Cardiac septum (tissue), 1 donor: ENCODE data around the gene ZNF207. TPM values are rescaled to one million over a fixed set of nuclear protein-coding genes. Genes with fewer than 3 reads are reported as not detected.
"Not testable (repeated sequence)": the region's sequence is repeated elsewhere in the genome, so short reads cannot be mapped to it uniquely, and the experiment has no call there.

Source experiments
- DNase-seq: peaks from one replicate; pipeline ENCODE4 v3.0.0-alpha.2; 2020; ENCODE audit warnings: low spot score
- intact Hi-C: fragments of 100-400 bp; cut with DNase I; formaldehyde crosslinking; loops from one replicate; pipeline ENCODE4 v1.14.0; 2022
- total RNA-seq: library from RNA; stranded (reverse); fragmentation: NEBNext Ultra II Directional; extraction: Animal tissue kit (Norgen Biotek cat#: 25700); gene quantifications from one replicate; pipeline ENCODE4 v1.2.1, GENCODE V29; 2021
- donor health status: DM: no; HTN: no; CAD: no.

ZNF207 gene
- total RNA-seq, 1 donor from 2014 or later, result 83.7 TPM

- intact Hi-C loops, result no loop called here
Observed at GRCh38 chr17:32331243-32332040, 18.5 kb upstream of the ZNF207 start.

GRCh38 chr17:32333187-32333586 is 16.8 kb upstream of the ZNF207 start:
- intact Hi-C loops, result no loop called here
- no peak for DNase-seq

More at GRCh38 chr17:32331243-32332040, 18.5 kb upstream of the ZNF207 start:
- no peak for DNase-seq

- DNase-seq, result no peak
- intact Hi-C loops, result no loop called here
Observed at GRCh38 chr17:32335046-32335445, 14.9 kb upstream of the ZNF207 start.

- intact Hi-C loops, result no loop called here
- DNase-seq, result no peak
Observed at GRCh38 chr17:32335687-32336086, 14.3 kb upstream of the ZNF207 start.

GRCh38 chr17:32341141-32341856 is 8.7 kb upstream of the ZNF207 start:
- intact Hi-C loops, result loop anchor here (10.0 kb wide), 1 partner anchor 196 kb away; the partner anchor contains the start of gene RHOT1
- DNase-seq, result no peak

DNA sequence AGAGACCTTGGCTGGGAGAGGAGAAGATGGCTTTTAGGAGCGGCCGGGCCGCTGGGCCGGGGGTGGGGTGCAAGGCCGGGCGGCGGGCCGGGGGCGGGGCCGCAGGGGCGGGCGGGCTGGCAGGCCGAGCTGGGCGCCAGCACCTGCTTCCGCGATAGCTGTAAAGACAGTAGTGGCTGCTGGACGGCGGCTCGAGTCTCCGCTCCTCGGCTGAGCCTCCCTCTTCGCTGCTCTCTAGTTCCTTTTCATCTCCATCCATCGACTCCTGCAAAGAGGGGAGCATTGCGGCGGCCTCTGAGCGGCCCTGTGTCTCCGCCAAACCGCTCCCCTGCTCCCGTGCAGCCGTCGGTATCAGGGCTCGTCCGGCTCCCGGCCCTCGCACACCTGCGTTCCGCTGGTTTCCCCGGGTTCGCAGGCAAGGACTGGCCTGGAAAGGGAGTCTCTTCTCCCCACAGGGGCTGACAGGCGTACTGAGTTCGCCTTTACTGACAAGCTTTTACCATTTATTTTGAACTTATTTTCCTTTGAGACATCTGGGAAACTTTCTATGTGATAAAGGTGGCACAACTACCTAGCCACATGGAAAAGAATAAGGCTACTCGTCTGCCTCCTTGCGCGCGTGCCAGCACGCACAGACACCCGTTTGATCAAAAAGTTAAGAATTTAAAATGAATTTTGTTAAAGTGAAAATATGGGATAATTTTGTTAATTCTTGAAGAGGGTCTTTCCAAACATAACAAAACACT is 7.9 kb upstream of the ZNF207 start, which contains the start of gene C17orf75:
TSS of gene C17orf75 (minus strand) at position 317 of the 746 bp plus-strand sequence. CDS start at position 283, 34 bp downstream.
- intact Hi-C loops, result loop anchor here (10.0 kb wide), 1 partner anchor 197 kb away; the partner anchor contains the start of gene RHOT1
- DNase-seq, result peak; percentile 85

- intact Hi-C loops, result loop anchor here (10.0 kb wide), 1 partner anchor 198 kb away; the partner anchor contains the start of gene RHOT1
- DNase-seq, result no peak
Observed at GRCh38 chr17:32342603-32343325, 7.2 kb upstream of the ZNF207 start.

- no peak for DNase-seq
- intact Hi-C loops, result loop anchor here (10.0 kb wide), 1 partner anchor 201 kb away; the partner anchor contains the start of gene RHOT1
Observed at GRCh38 chr17:32345951-32346600, 3.9 kb upstream of the ZNF207 start.

DNA sequence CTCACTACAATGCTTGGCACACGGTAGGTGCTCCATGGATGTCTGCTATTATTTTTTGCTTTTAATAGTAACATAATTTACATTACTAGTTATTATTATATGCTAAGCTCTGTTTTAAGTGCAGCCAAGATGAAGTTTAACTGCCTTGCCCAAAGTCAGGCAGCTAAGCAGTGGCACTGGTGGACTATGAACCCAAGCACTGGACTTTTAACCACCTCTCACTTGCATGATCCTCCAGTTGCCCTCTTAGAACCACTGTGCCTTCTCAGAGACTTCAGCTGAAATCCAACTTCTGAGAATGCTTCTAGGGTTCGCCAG is 1.5 kb upstream of the ZNF207 start:
- no peak for DNase-seq
- intact Hi-C loops, result loop anchor here (10.0 kb wide), 1 partner anchor 204 kb away; the partner anchor contains the start of gene RHOT1

- intact Hi-C loops, result loop anchor here (10.0 kb wide), 1 partner anchor 205 kb away; the partner anchor contains the start of gene RHOT1
- no peak for DNase-seq
Observed at GRCh38 chr17:32349503-32349853, 479 bp upstream of the ZNF207 start.

DNA sequence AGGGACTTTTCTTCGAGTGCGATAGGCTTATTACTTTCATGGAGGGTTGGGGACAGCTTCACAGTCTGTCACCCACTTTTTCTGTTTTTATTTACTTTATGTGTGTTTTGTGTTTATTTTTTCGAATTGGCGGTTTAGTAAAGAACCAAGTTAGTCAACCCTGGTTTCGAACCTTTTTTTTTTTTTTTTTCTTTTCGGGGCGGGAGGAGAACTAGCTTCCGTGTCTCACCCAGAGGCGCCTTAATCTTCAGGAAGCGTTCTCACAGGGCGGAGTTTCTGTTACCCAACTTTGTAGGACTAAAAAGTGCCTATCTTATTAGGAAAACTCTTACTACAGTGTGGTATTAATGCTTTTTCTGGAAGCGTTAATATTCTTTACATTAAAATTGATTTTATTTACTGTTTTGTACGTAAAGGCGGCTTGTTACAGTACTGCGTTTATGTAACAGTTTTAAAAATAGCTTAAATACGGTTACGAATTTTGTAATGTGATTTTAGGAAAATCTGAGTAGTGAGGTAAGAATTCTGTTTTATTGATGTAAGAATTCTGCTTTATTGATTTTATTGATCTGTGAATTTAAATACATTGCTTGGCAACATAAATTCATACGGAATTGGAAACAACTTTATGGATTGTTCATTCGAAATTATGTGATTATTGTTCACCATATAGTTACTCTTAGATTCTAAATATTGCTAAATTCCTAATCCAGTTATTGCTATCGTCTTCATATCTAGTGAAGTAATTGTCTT is 885 bp downstream of the ZNF207 start:
- DNase-seq, result no peak
- intact Hi-C loops, result no loop called here

- intact Hi-C loops, DNase-seq: not testable (repeated sequence)
Observed at GRCh38 chr17:32352734-32353133, 2.8 kb downstream of the ZNF207 start.

GRCh38 chr17:32355649-32356377 is 5.9 kb downstream of the ZNF207 start:
- intact Hi-C loops, result no loop called here
- DNase-seq, result no peak

GRCh38 chr17:32356378-32356743 is 6.4 kb downstream of the ZNF207 start:
- DNase-seq, result no peak
- intact Hi-C loops, result no loop called here

GRCh38 chr17:32356750-32357149 is 6.8 kb downstream of the ZNF207 start:
- intact Hi-C loops, result no loop called here

DNA sequence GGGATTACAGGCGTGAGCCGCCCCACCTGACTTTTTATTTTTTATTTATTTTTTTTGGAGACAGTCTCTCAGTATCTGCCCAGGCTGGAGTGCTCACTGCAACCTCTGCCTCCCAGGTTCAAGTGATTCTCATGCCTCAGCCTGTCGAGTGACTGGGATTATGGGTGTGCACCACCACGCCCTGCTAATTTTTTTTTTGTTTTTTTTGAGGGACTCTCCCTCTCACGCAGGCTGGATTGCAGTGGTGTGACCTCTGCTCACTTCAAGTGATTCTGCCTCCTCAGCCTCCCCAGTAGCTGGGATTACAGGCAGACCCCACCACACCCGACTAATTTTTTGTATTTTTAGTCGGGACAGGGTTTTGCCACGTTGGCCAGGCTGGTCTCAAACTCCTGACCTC is 7.7 kb downstream of the ZNF207 start:
- DNase-seq, result no peak
- intact Hi-C loops, result no loop called here

More at GRCh38 chr17:32356750-32357149, 6.8 kb downstream of the ZNF207 start:
- DNase-seq, result no peak

- intact Hi-C loops, result no loop called here
- DNase-seq, result no peak
Observed at GRCh38 chr17:32361270-32361669, 11.3 kb downstream of the ZNF207 start.
